Stimulated activated CD8-positive, alpha-beta memory T cell treated with anti-CD3 and anti-CD28 coated beads, Interleukin-12 subunit alpha, Interleukin-12 subunit beta, amount 100 ng/mL, for 24 hours (primary cell): Measurements from ENCODE around the gene GAK.

ENCODE experiments used
- DNase-seq: peaks from one replicate; pipeline ENCODE4 v3.0.0-alpha.2; 2020; ENCODE audit errors: extremely low read depth

The GAK gene

GRCh38 chr4:907691-908425 is 24.3 kb downstream of the GAK start:
- DNase-seq: no peak

- no peak for DNase-seq
Observed at GRCh38 chr4:907103-907400, 25.1 kb downstream of the GAK start.

DNA sequence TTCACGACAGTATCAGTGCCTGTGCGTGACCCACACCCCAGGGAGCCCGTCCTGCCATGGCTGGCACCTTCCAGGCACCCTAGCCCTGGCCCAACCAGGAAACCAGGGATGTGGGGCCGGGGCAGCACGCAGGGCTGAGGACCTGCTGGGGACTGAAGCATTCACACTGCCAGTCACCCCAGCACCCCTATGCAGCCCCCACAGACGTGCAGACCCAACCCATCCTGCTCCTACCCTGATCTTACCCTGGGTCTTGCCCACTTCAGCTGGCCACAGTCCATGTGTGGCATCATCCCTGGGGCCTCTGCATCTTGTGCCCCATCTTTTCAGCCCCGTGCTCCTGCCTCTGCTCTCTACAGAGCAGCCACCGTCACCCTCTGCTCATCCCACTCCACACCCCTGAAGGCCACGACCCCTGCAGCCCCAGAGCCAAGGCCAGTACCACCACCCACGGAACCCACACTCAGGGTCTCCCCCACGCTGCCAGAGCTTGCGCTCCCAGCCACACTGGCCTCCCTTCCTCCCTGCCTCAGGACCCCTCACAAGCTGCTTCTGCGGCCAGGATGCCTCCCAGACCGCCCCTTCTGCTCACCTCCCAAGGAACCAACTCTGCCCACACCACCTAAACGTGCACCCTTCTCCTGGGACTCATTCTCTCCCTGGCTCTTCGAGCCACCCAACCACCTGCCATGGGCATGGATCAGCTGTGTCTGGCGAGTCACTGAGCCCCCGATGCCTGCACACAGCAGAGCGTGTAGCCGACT is 25.6 kb downstream of the GAK start:
- DNase-seq: no peak

- DNase-seq: no peak
Observed at GRCh38 chr4:905485-906338, 26.4 kb downstream of the GAK start.

DNA sequence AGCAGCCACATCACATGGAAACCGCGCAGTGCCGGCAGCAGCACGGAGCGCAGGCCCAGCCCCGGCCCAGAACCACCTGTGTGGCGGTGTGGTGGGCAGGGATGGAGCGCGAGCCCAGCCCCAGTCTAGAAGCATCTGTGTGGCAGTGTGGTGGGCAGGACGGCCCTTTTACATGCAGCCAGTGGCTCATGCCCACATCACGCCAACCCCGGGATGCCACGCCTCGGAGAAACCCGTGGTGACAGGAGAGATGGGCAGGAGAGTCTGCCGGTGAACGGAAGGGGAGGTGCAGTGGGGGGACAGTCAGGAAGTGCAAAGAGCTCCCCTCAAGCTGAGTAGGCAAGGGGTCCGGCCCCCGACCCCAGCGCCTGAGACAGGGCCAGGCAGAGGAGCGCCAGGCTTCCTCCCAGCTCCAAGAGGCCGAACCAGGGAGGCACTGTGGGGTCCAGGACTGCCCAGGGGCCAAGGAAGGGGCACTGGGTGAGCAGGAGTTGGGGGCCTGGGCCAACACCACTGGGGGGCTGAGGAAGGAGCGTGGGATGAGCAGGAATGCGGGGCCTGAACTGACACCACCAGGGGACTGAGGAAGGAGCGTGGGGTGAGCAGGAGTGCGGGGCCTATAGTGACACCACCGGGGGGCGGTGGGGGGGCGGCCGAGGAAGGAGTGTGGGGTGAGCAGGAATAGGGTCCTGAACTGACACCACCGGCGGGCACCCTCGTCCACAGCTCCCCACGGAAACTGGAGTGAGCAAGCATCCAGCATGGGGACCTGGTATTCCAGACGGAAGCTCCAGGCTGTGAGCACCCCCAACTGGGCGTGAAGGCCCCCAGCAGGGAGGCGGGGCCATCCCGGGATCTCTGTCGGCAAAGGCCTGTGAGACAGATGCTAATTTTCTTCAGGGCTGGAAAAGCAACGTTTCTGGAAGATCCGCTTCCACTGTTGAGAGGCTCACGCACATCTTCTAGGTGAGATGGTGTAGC is 28.8 kb downstream of the GAK start:
- DNase-seq: no peak

- DNase-seq: no peak
Observed at GRCh38 chr4:901192-901910, 30.8 kb downstream of the GAK start.

DNA sequence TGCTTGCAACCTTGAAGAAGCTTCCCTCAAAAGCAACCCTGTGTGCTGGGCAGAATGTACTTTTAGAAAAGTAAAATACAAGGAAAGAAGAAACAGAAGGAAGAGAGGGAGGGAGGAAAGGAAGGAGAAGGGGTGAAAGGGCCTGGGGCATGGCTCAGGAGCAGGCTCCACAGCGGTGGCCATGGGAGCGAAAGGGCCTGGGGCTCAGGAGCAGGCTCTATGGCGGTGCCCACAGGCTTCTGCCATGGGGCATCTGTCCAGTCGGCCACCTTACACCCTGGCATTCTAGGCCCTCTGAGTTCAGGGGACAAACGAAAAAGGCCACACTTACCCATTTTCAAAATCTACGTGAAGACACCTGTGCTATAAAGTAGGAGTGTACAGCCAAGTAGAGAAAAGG is 31.4 kb downstream of the GAK start:
- DNase-seq: no peak

GRCh38 chr4:900073-900472 is 32.0 kb downstream of the GAK start:
- no peak for DNase-seq

GRCh38 chr4:899556-899906 is 32.6 kb downstream of the GAK start:
- no peak for DNase-seq

DNA sequence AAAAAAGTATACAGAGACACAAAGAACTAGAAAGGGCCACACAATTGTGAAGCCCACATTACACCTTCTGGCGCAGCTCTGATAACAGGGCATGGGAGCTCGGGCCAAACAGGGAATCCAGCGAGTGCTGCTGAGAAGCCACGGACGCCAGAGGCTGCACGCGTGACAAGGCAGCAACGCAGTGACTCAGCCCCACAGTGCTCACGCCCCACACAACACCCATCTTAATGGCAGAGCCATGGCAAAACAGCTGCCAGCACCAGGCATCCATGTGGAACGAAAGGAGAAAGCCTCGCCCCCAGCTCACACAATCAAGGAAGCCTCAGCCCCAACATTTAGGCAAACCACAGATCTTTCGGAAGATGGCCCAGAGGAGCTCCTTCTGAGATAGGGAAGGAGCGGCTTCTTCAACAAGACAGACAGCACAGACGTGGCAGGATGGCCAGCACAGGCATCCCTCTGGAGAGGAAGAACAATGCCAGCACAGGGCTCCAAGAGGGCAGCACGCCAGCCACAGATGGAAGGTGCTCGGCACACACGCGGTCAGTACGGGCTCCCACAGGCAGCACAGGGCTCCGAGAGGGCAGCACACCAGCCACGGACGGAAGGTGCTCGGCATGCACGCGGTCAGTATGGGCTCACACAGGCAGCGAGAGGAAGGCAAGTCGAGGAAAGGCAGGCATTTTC is 33.1 kb downstream of the GAK start:
- DNase-seq: no peak

GRCh38 chr4:898123-898522 is 34.0 kb downstream of the GAK start:
- no peak for DNase-seq

GRCh38 chr4:896630-897029 is 35.5 kb downstream of the GAK start:
- DNase-seq: no peak

DNA sequence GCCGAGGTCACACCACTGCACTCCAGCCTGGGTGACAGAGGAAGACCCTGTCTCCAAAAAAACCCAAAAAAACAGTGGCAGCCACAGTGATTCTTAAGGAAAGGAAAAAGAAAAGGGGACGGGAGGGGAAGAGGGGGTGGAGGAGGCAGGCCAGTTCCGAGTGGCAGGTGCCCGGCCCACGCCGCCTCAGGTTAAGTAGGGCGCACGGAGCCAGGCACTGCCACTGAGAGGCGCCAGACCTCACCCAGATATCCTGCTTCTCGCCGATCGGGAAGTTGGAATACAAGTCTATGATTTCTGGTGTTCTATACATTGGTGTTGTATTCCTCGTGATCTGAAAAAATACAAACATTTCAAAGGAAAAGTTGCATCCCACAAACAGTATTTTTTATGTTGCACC is 35.9 kb downstream of the GAK start:
- no peak for DNase-seq

GRCh38 chr4:895596-895995 is 36.5 kb downstream of the GAK start:
- no peak for DNase-seq

GRCh38 chr4:893995-894705 is 38.0 kb downstream of the GAK start:
- DNase-seq: no peak

DNA sequence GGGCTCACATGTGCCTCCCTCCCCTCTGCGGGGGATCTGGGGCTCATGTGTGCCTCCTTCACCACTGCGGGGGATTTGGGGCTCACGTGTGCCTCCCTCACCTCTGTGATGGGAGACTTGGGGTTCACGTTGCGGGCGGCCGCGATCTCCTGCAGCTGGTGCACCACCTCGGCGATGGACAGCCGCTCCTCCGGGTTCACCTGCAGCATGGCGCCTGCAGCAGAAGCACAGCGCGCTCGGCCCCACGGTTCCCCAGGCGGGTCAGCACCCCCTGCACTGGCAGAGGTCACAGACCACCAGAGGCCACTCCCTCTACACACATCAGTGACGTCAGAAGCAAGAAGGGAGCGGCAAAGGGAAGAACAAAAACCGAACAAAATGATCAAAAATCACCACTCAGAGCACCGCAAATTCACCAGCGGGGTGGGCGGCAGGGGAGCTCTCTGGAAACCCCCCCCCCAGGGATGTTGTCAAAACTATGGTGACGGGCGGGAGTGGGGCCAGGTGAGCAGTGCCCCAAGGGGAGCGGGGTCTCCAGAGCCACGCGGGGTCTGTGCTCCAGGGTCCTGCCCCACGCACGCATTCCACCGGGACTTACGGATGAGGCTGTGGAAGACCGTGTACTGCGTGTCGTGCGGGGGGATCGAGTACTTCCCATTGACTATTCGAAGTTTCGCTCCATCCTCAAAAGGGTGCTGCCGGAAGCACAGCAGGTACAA is 38.7 kb downstream of the GAK start:
- no peak for DNase-seq

- DNase-seq: no peak
Observed at GRCh38 chr4:892780-893179, 39.3 kb downstream of the GAK start.

DNA sequence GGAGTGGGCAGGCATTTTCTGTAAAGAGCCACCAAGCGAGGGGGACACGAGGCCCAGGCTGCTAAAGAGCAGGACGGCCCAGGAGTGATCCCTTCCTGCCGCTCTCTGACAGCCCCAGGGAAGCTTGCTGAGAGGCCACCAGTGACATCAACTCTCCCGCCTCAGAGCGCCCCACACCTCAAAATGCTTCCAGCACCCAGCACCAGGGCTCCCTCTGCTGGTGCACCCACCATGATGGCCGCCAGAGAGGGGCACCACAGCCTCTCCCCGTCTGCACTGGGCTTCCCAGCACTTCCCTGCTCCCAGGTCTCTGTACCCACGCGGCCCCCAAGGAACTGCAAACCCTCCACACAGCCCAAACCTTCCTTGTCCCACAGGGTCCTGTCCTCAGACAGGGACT is 40.4 kb downstream of the GAK start:
- DNase-seq: no peak
